GM23248 (cell line): ENCODE data around the gene KCNMB3.

ENCODE experiments used
- EZH2 ChIP-seq: fragments of 200-600 bp; sonication (generic); IDR thresholded peaks from 2 replicates; pipeline ENCODE4 v1.6.1; 2018; ENCODE audit warnings: antibody characterized with exemption, mild to moderate bottlenecking; ENCODE audit not compliant: insufficient read depth, poor library complexity, severe bottlenecking
- EZH2phosphoT487 ChIP-seq: fragments of 200-600 bp; sonication (generic); IDR thresholded peaks from 2 replicates; pipeline ENCODE4 v1.6.1; 2018; ENCODE audit warnings: antibody characterized with exemption, moderate library complexity, mild to moderate bottlenecking, low read depth; ENCODE audit not compliant: insufficient read depth

- TF ChIP-seq EZH2 (no peak), EZH2phosphoT487 (no peak)
These were observed 47.2 kb upstream of the KCNMB3 start for GRCh38 chr3:179297971-179298725.
